SU-DHL-6 (cell line): ENCODE data around the gene GNG7.

ENCODE experiments used
- EZH2phosphoT487 ChIP-seq: fragments of 200-600 bp; sonication (generic), shearing (Covaris generic); conservative IDR thresholded peaks from 2 replicates; pipeline ENCODE4 v1.6.1; 2018; ENCODE audit warnings: mild to moderate bottlenecking, antibody characterized with exemption, low read length, moderate library complexity, mixed read lengths
- TF ChIP-seq, protein P1 (sequence below): fragments of 200-600 bp; sonication (generic); IDR thresholded peaks from one replicate; pipeline ENCODE4 v1.5.1; 2017; ENCODE audit warnings: antibody characterized with exemption, mild to moderate bottlenecking, low read length, moderate library complexity; ENCODE audit not compliant: insufficient read depth, poor library complexity, severe bottlenecking

DNA sequence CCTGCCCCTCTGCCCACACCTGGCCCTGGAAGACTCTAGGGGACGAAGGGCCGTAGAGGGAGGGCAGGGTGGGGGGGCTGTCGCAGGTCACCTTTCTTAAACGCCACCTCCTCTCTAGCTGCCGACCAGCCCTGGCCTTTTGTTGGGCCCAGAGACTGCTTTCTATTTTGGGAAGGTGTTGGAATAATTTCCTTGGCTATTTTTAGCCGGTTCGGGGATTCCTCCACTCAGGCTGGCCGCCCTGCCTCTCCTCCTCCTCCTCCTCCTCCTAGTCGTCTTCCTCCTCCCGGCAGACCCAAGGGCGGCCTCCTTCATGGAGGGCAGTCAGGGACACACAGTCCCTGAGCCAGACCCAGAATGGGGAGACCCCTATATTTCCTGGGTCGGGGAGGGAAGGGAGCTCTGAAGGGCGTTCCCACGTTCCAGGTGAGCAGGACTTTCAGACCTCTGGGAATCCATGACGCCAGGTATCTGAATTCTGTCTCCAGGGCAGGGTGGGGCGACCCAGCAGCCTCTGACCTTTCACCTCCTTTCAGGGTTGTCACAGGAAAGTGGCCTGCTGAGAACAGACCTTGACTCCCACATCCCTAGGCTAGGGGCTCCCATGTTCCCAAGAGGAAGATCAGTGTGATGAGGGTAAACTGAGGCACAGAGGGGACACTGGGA, 206.7 kb downstream of the GNG7 start:
- TF ChIP-seq, protein P1, sequence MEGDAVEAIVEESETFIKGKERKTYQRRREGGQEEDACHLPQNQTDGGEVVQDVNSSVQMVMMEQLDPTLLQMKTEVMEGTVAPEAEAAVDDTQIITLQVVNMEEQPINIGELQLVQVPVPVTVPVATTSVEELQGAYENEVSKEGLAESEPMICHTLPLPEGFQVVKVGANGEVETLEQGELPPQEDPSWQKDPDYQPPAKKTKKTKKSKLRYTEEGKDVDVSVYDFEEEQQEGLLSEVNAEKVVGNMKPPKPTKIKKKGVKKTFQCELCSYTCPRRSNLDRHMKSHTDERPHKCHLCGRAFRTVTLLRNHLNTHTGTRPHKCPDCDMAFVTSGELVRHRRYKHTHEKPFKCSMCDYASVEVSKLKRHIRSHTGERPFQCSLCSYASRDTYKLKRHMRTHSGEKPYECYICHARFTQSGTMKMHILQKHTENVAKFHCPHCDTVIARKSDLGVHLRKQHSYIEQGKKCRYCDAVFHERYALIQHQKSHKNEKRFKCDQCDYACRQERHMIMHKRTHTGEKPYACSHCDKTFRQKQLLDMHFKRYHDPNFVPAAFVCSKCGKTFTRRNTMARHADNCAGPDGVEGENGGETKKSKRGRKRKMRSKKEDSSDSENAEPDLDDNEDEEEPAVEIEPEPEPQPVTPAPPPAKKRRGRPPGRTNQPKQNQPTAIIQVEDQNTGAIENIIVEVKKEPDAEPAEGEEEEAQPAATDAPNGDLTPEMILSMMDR: no peak
- TF ChIP-seq EZH2phosphoT487: no peak
